GM21723 (cell line): ENCODE results near the gene WDR75.
A peak's percentile ranks its signal among the peaks of the same experiment; 100 is the strongest.
"Not testable (repeated sequence)": the region's sequence is repeated elsewhere in the genome, so short reads cannot be mapped to it uniquely, and the experiment has no call there.

Experiments
- ATAC-seq: cut with Tn5 transposase; IDR thresholded peaks from one replicate; pipeline ENCODE4 v1.9.1; 2021; ENCODE audit warnings: mild to moderate bottlenecking, moderate library complexity; ENCODE audit not compliant: unreplicated experiment

The WDR75 gene

DNA sequence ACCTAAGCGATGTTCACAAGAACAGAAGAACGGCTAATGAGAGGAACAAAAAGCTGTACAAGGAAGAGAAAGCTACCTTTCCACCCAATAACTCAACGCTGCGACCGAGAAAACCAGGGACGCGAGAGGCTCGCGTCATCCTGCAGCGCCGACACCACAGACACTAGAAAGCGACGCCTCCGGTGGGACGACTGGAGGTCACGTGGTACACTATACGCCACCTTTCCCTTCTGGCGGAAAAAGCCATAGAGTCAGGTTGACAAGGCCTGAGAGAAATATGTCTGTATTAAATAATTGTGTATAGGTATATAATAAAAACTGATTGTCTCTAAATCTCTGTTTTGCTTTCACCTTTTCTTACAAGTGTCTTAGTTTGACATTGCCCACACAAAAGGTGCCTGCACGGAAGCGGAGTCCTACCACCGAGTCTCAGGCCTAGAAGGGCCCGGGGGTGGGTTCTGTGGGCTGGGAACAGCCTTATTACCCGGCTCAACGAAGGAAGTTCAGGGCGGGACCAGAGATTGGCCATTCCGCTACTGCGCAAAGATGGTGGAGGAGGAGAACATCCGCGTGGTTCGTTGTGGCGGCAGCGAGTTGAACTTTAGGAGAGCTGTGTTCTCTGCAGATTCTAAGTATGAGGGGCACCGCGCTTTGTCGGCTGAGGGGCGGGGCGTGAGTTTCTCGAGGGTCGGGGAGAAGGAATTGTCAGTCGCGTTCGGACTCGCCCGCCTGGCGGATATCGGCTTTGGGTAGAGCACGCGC lies at the start of gene WDR75:
TSS of gene WDR75 (plus strand) at position 528 of the 762 bp plus-strand sequence. CDS start at position 547, 19 bp downstream.
- peak; percentile 88 for ATAC-seq

DNA sequence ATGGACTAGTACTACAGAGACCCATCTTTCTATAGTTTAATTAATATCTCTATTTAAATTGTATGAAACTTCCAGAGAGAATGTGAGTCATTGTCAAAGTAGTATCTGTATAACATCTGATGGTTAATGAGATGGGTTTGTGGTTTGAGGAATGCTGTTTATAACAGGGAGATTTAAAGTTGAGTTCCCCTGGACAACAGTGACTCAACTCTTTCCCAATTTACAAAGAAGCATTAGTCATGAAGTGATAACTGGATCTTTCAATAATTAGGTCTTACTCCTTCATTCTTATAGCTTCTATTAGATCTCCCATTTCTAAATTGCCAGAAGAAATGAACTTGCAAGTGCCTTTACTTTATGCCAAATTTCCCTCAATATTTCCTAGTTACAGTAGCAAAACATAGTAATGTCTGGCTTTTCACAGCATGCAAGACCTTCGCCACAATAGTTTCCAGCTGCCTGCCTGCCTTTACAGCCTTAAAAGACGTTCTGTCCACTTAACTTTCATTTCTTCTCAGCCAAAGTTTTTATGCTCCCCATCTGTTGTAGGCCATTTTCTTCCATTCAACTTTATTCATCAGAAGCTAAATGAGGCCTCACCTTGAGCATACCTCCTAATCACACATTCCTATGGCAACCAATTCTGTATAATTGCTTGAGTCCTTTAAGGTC lies 47.7 kb upstream of the WDR75 start:
- ATAC-seq: no peak

DNA sequence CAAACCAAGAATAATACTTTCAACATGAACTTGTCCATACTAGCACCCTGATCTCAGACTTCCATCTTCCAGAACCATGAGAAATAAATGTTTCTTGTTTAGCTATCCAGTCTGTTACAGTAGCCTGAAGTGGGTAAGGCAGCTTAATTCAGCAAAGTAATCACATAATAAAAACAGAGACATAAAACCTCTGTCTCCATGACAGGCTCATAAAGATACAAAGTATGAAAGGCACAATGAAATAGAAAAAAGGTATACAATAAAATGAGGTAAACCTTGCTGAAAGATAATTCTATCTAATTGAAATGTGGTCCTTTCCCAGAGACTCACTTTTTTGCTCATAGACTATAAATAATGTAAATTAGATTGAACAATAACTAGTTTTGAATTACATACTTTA lies 46.7 kb upstream of the WDR75 start:
- no peak for ATAC-seq

DNA sequence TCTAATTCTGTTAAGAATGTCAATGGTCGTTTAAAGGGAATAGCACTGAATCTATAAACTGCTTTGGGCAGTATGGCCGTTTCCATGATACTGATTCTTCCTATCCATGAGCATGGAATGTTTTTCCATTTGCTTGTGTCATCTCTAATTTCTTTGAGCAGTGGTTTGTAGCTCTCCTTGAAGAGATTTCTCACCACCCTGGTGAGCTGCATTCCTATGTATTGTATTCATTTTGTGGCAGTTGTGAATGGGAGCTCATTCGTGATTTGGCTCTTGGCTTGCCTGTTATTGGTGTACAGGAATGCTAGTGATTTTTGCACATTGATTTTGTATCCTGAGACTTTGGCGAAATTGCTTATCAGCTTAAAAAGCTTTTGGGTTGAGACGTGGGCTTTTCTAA lies 38.3 kb upstream of the WDR75 start:
- no peak for ATAC-seq

DNA sequence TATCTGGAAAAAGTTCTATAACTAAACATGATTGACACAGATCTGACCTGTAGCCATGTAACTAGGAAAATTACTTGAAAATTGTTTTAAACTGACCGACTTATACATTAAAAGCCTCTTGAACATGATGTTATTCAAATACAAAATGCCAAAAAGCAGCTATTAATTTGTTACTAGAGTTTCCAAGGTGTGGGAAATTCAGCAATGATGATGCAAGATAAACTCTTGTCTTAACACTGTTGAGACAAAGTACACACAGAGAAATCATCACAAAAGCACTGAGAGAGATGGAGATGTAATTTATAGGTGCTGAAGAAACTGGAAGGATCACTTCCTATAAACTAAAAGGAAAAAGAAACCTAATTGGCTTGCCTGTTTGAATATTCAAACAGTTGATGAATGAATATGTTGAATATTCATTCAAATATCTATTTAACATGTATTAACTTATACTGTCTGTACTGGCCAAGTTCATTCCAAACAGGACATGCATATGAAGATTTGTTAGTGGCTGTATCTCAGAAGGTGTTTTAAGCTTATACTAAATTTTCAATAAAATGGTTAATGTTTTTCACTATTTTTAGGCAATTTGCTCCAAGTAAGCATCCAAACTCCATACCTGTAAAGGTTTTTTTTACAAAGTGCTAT lies 34.6 kb upstream of the WDR75 start:
- ATAC-seq: no peak

DNA sequence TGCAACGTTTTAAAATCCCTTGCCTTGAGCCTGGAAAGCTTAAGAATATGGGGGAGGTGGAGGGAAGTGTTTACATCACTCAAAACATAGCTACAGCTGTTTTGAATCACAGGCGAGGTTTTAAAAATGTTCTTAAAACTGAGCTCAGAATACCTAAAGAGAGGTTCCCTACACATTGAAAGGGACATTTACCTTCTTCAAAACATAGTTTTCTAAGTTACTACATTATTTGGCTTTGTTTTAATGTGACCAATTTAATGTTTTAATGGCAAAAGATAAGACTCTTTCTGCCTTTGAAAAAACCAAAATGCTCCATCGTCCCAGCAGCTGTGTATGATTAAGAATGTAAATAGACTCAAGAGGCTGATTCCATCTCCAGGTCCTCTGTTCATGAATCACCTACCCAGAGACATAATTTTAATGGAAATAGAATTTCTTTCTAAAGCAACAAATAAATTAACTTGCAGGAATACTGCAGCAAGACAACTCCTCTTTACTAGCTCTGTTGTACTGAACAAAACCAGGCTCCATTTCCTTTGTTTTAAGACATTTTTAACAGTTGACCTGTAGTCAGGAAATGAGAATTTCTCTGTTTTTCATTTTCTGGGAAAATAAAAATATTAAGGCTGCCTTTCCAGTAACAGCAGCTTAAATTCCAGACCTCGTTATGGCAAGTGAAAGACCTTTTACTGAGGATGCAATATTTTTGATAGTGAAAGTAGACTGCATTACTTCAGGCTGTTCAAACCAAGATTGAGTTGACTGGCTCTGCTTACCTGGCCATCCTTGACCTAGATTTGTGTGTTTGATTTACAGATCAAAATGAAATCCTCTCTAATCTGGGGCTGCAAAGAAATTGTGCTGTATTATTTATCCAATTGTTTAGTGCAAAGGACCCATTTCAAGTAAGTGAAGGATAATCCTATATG lies 33.7 kb upstream of the WDR75 start:
- ATAC-seq: no peak

DNA sequence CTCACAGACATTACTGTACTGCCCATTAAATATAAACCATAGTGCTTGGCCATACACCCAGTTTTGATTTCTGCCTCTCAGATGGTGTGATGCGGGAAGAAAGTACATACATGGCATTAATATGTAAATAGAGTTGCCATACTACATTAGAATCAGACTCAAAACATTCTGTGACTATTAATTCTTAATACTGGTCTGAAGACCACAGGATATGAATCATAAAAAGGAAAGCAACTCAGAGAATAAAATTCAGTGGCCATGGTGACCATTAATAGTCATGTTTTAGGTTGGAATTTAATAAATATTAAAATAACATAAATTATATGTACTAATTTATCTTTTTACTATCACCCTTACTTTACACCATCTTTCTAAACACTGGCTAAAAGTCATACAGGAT lies 33.0 kb upstream of the WDR75 start:
- no peak for ATAC-seq

DNA sequence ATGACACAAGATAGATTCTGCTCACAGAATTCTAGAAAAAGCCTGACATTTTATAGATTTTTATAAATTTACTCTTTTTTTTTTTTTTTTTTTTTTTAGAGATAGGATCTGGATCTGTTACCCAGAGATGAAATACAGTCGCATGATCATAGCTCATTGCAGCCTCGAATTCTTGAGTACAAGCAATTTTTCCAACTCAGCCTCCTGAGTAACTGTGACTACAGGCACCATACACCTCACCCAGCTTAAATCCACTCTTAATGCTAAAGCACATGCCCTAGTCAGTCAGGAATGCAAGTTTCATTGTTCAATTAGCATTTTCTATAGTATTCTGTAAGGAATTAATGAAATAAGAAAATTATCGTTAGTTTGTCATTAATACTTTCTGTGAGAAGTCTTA lies 32.1 kb upstream of the WDR75 start:
- ATAC-seq: no peak

DNA sequence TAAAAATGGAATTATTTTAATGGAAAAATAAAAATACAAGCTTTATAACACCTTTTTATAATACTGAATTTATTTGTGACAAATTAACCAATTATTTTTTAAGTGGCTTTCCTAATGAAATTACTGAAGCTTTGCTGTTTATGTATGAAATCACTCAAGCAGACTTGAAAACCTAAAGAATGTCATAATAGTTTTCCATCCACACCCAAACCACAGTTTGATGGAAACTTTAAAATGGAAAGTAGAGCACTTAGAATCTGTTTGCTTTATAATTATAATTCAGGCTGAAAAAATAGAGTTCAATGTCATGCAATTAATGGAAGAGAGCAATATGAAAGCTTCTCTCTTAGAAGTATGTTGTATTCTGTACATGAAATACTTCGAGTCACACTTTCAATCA lies 31.6 kb upstream of the WDR75 start:
- no peak for ATAC-seq

DNA sequence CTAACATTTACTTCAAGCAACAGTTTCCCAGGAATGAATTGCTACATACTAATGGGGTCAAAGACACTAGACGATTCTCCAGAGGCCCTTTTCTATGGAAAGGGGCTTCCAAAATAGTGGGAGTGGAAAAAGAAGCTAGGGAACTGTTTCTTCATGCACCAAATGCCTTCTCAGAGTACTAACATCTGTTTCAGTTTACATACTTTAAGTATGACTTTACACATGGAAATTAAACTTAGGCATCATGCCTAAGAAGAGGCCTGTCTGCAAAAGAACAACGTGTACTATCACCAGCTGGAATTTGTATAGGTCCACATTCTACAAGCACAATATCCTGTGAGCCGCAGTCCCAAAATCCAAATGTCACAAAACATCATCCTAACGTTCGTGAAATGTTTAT lies 29.4 kb upstream of the WDR75 start:
- ATAC-seq: no peak

DNA sequence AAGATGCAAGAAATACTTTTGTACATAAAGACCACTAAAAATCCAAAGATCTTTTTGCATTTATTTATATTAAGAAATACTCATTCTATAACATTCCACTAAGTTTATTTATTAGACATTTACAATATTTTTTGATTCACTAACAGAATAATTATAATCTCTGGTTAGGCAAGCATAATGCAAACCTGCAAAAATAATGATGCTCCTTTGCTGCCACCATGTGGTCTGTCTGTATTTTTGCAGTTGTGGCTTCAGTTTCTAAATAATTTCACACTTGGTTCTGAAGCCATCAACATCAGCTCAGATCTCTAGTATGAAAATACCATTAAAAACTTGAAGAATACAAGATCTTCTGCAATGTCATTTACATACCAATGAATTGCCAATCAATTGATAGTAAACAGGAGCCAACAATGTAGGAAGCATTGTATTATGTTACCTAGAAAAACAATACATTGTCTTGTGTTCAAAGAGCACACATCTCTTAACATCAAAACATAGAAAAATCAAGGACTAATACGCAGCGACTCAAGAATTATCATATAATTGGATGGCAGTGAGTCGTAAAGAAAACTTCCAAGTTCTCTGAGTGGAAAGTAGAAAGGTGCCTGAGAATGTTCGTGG lies 28.8 kb upstream of the WDR75 start:
- peak; percentile 88 for ATAC-seq

DNA sequence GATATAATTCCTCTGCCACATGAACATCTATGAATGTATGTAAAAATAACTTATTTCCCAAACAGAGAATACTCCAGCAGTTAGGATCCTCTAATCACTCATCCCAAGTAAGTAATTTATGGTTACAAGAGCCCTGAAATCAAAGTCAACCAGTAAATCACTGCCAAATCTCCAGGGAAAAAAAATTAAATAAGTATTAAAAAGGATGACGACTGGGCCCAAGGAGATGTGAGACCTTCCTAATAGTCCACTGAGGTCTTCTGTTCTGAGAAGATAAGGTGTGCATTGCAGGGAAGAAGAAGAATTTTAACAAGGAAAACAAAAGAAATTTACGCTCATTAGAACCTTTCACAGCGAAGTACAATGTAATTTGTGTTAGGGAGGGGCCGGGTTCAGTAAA lies 28.0 kb upstream of the WDR75 start:
- ATAC-seq: no peak

DNA sequence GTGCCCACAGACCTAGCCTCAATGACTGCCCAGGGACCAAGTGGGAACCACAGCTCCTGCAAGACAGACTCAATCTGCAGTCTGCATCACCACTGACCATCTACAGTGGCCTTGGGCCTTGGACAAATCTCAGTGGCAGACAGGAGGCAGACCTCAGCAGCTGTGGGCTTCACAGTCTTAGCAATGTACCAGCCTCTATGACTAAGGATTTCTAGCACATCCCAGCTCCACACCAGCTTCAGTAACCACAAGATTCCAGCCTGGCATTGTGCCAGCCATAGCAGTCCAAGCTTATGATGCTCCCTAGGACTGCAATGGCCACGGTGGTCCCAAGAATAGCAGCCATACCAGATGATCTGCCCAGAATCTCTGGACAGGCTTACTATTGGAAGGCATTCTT lies 19.6 kb upstream of the WDR75 start:
- no peak for ATAC-seq

DNA sequence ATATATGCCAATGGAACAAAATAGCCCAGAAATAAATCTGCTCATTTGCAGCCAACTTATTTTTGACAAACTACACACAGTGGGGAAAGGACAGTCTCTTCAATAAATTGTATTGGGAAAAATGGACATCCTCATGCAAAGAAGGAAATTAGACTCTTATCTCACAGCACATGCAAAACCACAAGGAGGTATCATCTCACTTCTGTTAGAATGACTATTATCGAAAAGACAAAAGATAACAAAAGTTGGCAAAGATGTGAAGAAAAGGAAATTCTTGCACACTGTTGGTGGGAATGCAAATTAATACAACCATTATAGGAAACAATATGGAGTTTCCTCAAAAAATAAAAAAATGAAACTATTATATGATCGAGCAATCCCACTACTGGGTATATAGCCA lies 16.3 kb upstream of the WDR75 start:
- ATAC-seq: no peak

DNA sequence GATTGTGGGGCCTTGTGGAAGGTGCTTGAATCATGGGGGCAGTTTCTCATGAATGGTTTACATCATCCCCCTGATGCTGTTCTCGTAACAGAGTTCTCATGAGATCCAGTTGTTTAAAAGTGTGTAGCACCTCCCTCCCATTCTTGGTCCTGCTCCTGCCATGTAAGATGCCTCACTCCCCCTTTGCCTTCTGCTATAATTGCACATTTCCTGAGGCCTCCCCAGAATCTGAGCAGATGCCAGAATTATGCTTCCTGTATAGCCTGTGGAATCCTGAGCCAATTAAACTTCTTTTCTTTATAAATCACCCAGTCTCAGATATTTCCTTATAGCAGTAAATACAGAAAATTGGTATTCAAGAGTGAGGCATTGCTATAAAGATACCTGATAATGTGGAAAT lies 15.6 kb upstream of the WDR75 start:
- no peak for ATAC-seq

DNA sequence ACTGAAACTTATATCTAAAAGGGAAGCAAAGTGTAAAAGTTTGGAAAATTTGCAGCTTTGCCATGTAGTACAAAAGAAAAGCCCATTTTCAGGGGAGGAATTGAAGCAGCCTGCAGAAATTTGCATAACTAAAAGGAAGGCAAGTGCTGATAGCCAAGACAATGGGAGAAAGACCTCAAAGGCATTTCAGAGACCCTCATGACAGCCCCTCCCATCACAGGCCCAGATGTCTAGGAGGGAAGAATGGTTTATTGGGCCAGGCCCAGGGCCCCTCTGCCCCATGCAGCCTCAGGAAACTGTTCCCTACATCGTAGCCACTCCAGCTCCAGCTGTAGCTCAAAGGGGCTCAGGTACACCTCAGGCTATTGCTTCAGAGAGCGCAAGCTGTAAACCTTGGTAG lies 14.4 kb upstream of the WDR75 start:
- ATAC-seq: no peak

DNA sequence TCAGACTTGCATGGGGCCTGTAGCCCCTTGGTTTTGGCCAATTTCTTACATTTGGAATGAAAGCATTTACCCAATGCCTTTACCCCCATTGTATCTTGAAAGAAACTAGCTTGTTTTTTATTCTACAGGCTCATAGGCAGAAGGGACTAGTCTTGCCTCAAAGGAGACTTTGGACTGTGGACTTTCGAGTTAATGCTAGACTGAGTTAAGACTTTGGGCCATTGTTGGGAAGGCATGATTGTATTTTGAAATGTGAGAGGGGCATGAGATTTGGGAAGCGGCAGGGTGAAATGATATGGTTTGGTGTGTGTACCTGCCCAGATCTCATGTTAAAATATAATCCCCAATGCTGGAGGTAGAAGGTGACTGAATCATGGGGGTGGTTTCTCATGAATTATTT lies 13.4 kb upstream of the WDR75 start:
- ATAC-seq: no peak

DNA sequence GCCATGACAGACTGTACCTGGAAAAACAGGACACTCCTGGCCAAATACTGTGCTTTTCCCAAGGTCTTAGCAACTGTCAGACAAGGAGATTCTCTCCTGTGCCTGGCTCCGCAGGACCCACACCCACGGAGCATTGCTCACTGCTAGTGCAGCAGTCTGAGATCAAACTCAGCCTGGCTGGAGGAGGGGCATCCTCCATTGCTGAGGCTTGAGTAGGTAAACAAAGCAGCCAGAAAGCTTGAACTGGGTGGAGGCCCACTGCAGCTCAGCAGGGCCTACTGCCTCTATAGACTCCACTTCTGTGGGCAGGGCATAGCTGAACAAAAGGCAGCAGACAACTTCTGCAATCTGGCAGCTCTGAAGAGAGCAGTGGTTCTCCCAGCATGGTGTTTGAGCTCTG lies 10.8 kb upstream of the WDR75 start:
- not testable (repeated sequence) for ATAC-seq

DNA sequence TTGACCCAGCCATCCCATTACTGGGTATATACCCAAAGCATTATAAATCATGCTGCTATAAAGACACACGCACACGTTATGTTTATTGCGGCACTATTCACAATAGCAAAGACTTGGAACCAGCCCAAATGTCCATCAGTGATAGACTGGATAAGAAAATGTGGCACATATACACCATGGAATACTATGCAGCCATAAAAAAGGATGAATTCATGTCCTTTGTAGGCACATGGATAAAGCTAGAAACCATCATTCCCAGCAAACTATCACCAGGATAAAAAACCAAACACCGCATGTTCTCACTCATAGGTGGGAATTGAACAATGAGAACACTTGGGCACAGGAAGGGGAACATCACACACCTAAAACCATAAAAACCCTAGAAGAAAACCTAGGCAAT lies 5.5 kb upstream of the WDR75 start:
- not testable (repeated sequence) for ATAC-seq

DNA sequence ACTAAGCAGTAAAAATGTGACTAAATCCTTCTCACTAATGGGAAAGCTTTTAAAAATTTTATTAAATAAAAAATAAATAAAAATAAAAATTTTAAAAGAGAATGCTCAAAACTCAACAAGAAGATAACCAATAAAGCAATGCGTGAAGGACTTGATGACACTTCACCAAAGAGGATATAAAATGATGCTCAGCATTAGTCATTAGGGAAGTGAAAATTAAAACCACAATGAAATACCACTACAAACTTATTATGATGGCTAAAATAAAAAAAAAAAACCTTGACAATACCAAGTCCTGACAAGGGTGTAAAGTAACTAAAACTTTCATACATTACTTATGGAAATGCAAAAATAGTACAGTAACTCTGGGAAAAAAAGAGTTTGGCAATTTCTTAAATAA lies 3.3 kb upstream of the WDR75 start:
- ATAC-seq: no peak

DNA sequence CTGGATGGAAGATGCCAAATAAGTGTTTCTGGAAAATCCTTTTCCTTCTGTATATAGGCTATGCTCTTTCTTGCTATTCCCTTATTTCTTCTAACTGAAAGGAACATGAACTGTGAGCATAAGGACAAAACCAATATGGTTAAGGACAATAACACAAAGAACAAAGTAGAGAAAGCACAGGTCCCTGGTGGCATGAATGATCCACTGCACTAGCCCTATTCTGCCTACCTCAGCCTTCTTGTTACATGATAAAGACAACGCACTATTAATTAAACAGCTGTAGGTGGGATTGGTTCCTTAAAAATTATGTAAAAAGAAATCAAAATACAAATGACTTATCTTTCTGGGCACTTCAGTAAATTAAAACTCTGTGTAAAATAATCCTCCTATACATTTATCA lies 1.9 kb upstream of the WDR75 start:
- no peak for ATAC-seq
